ENCODE data around the gene FOXD4L1.
"Not testable (repeated sequence)": the region's sequence is repeated elsewhere in the genome, so short reads cannot be mapped to it uniquely, and the experiment has no call there.

FOXD4L1 gene

DNA sequence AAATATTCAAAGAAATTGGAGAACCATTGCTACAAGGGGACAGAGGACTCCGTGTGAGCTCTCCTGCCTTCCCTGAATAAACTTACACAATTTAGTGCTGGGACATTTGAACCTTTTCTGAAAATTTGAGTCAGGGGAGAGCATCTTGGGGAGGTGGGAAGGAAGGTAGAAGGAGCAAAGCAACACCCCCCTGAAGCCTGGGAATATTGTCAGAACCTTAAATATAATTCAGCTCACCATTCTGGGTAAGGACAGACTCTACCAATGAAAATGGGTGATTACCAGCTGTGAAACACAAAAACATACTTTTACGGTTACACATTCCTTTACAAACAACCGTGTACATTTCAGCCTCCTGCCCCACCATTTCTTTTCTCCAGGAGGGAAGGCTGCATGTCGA lies at the start of gene FOXD4L1:
Gene FOXD4L1 (plus strand): TSS at position 301 of the 400 bp plus-strand sequence. CDS start 592 bp downstream, outside the sequence.
- not testable (repeated sequence) for DNase-seq (ENCODE audit: low read depth in 2 of 2)

GRCh38 chr2:113465770-113466169 lies 32.7 kb upstream of the FOXD4L1 start:
- DNase-seq (ENCODE audit: low read depth in 2 of 2) = not testable (repeated sequence)

GRCh38 chr2:113476688-113477368 lies 21.6 kb upstream of the FOXD4L1 start:
- DNase-seq (ENCODE audit: low read depth in 2 of 2) = not testable (repeated sequence)

DNA sequence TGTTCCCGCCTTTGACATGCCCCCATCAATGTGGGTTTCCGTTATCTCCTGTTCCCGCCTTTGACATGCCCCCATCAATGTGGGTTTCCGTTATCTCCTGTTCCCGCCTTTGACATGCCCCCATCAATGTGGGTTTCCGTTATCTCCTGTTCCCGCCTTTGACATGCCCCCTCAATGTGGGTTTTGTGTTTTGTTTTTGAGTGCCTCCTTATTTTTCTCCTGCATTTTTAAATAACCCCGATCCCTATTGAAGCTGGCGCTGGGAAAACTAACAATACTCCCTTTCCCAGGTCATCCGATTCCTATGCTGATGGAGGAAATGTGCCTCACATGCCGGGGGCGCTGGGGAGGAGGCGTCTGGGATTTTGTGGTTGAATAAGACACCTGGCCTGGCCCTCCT lies 1.9 kb upstream of the FOXD4L1 start:
- not testable (repeated sequence) for DNase-seq (ENCODE audit: low read depth in 2 of 2)

DNA sequence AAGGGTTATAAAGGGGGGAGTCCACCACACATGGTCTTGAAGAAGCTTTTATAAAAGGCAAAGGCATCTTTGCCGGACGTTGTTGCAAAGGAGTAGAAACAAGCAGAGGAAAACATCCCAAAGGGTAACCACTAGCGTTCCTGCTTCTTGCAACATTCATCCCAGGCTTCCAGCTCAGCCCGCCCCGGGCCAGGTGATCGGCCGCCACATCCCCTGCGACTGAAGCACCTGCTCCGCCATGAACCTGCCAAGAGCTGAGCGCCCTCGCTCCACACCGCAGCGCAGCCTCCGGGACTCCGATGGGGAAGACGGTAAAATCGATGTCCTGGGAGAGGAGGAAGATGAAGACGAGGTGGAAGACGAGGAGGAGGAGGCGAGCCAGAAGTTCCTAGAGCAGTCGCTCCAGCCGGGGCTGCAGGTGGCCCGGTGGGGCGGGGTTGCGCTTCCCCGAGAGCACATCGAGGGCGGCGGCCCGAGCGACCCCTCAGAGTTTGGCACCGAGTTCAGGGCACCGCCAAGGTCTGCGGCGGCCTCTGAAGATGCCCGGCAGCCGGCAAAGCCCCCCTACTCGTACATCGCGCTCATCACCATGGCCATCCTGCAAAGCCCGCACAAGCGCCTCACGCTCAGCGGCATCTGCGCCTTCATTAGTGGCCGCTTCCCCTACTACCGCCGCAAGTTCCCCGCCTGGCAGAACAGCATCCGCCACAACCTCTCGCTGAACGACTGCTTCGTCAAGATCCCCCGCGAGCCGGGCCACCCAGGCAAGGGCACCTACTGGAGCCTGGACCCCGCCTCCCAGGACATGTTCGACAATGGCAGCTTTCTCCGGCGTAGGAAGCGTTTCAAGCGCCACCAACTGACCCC lies 787 bp downstream of the FOXD4L1 start:
- DNase-seq (ENCODE audit: low read depth in 2 of 2) = not testable (repeated sequence)

DNA sequence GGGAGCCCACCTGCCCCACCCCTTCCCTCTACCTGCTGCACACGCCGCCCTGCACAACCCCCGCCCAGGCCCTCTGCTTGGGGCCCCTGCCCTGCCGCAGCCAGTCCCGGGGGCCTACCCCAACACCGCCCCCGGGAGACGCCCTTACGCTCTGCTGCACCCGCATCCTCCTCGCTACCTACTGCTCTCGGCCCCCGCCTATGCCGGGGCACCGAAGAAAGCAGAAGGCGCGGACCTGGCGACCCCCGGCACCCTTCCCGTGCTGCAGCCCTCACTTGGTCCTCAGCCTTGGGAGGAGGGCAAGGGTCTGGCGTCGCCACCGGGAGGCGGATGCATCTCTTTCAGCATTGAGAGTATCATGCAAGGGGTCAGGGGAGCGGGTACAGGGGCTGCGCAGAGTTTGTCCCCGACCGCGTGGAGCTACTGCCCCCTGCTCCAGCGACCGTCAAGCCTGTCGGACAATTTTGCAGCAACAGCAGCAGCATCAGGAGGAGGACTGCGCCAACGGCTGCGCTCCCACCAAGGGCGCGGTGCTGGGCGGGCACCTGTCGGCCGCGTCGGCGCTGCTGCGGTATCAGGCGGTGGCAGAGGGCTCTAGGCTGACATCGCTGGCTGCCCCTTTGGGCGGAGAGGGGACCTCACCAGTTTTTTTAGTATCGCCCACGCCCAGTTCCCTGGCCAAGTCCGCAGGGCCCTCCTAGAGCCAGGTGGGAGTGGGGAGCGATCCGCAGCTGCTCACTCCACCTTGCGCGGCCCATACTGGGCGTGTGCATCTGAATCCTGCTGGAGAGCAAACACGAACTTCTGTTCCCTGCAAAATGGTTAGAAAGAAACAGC lies 1.6 kb downstream of the FOXD4L1 start:
- DNase-seq (ENCODE audit: low read depth in 2 of 2) = not testable (repeated sequence)

GRCh38 chr2:113500723-113501038 lies 2.2 kb downstream of the FOXD4L1 start:
- not testable (repeated sequence) for DNase-seq (ENCODE audit: low read depth in 2 of 2)

GRCh38 chr2:113502216-113503093 lies 4.0 kb downstream of the FOXD4L1 start:
- not testable (repeated sequence) for DNase-seq (ENCODE audit: low read depth in 2 of 2)

DNA sequence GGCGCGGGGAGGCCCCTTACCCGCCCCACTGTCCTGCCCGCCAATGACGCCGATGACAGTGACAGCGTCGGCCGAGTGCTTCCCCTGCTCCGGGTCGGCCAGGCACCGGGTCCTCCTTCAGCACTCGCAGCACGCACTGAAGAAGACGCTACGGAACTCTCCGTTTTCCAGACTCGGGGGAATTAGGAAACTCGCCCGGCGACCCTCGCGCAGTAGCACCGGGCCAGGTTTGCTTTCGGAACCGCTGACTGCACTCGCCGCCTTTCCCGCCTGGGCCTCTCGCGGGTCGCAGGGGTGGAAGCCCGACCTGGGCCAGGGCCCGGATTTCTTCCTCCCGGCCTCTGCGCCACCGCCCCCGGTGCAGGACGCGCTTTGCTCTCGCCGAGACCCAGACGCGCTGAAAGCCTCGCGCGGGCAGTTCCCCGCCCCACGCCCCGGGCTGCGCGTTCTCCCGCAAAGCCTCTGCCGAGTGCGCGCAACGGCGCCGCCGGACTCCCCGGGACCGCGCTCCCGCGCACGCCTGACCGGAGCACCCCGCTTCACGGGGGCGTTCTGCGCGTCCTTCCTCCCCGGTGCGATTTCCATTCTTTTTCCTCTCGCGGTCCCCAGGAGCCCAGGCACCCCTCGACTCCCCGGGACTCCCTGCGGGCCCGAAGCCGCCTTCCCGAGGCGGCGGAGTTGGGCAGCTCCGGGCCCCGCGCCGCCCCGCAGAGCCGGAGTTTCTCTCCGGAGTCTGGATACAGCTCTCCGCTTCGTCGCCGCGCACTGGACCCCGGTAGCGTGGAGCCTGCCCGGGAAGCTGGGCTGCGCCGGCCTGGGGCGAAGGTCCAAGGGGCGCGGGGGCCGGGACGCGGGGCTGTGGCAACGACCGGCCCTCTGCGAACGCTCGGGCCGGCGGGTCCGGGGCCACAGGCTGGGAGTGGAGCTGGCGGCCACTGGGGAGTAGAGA lies 4.9 kb downstream of the FOXD4L1 start:
- DNase-seq (ENCODE audit: low read depth in 2 of 2) = not testable (repeated sequence)

- not testable (repeated sequence) for DNase-seq (ENCODE audit: low read depth in 2 of 2)
Observed at GRCh38 chr2:113504081-113504480, 5.6 kb downstream of the FOXD4L1 start.

DNA sequence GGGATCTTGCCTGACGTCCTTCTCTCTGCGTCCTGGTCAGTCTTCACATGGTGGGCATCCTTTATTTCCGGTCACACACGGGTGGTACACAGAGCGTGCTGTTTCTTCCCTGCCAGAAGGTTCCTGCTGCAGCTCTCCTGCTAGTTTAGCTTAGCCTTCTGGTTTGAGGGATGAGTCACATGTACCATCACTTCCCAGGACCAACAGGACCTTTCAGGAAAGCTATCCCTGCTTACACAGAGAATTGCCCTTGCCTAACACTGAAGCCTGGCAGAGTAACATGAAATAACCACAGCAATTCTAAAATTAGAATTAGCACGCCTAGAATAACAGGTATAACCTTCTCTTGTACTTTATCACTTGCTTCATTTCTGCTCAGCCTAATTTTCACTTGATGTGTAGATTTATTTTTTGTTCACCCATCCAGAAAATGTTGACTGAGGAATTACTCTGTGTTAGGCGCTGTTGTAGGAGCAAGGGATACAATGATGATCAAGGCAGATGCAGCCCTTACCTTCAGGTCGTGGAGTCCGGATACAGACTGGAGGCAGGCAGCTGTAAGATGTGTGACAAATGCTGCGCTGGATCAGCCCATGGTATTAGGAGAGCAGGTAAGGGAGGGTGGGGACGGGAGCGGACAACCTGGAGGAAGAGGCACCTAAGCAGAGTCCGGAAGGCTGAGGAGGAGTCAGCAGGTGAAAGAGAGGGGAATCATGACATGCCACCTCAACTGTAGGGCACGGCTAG lies 9.1 kb downstream of the FOXD4L1 start:
- not testable (repeated sequence) for DNase-seq (ENCODE audit: low read depth in 2 of 2)

- DNase-seq (ENCODE audit: low read depth in 2 of 2) = not testable (repeated sequence)
Observed at GRCh38 chr2:113508187-113508586, 9.7 kb downstream of the FOXD4L1 start.

DNA sequence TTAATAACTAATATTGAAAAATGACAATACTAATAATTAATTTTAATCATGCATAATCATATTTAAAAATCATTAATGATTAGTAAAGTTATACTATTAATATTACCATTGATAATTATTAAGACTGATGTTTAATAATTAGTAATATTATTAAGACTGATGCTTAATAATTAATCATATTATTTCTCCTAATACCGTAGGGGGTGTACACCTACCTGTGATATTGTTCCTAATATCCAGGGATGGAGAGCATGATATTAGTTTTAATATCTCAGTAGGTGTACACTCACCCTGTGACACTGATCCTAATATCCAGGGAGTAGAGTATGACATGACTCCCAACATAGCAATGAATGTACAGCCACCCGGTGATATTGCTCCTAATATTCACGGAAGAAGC lies 12.4 kb downstream of the FOXD4L1 start:
- not testable (repeated sequence) for DNase-seq (ENCODE audit: low read depth in 2 of 2)

DNA sequence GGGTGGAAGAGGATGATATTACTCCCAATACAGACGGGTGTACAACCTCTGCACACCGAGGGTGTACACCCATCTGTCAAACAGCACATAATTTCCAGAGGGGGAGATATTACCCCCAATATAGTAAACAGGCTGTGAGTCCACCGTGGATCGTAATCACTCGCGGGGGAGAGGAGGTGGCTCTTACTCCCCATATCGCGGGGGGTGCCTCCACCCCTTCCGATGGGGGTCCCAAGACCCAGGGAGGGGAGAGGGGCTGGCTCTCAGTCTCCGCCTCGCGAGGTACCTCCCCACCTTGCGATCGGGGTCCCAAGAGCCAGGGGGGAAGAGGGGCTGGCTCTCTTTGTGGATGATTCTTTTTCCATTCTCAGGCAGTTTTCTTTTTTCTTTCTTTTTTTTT lies 13.4 kb downstream of the FOXD4L1 start:
- DNase-seq (ENCODE audit: low read depth in 2 of 2) = not testable (repeated sequence)

GRCh38 chr2:113515457-113515856 lies 17.0 kb downstream of the FOXD4L1 start:
- DNase-seq (ENCODE audit: low read depth in 2 of 2) = not testable (repeated sequence)

- DNase-seq (ENCODE audit: low read depth in 2 of 2) = not testable (repeated sequence)
Observed at GRCh38 chr2:113515995-113516394, 17.5 kb downstream of the FOXD4L1 start.

DNA sequence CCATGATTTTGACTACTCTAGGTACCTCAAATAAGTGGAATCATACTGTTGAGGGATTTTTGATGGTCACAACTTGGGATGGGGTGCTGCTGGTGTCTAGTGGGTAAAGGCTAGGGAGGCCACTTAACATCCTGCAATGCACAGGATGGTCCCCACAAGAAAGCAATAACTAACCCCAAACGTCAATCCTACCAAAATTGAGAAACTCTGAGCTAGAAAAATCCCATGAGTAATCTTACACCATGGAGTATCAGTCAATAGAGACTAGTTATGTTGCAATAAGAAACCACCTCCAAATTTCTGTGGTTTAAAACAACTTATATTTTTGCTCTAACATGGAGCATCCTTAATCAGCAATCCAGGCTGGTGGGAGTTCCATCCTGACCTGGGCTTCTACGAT lies 18.6 kb downstream of the FOXD4L1 start:
- not testable (repeated sequence) for DNase-seq (ENCODE audit: low read depth in 2 of 2)

DNA sequence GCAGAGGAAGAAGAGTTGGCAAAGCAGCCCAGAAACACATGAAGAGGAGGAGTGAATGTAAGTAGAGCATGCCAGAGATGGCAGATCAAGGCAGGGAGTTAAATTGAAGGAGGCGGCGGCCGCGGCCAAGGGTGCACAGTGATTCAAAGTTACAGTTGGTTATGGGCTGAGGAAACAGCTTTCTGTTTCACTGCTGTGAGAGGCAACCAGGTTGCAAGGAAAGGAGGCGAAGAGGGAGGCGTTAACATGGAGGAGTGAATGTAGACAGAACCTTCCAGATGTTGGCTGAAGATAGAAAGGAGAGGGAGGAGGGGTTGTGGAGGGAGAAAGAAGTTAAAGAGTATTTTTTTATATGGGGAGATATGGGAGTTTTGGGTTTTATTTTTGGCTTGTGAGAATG lies 22.4 kb downstream of the FOXD4L1 start:
- DNase-seq (ENCODE audit: low read depth in 2 of 2) = not testable (repeated sequence)

GRCh38 chr2:113521492-113521891 lies 23.0 kb downstream of the FOXD4L1 start:
- DNase-seq (ENCODE audit: low read depth in 2 of 2) = not testable (repeated sequence)
